Esophagus muscularis mucosa (tissue), 4 donors: Measurements from ENCODE around the gene CAMK2A. TPM values are rescaled to one million over a fixed set of nuclear protein-coding genes. Genes with fewer than 3 reads are reported as not detected.

Experiments used
- DNase-seq: peaks from one replicate; pipeline ENCODE4 v3.0.0-alpha.2; 2017; ENCODE audit errors: extremely low spot score
- H3K27ac ChIP-seq, 4 donors: fragments of 200-600 bp; sonication (generic); replicated peaks in 1 of 4; 1 replicate in 3 of 4; 2 replicates in 1 of 4; pipeline ENCODE4 v1.5.1; 2016 to 2019; ENCODE audit warnings: mild to moderate bottlenecking in 1 of 4
- H3K27me3 ChIP-seq, 4 donors: fragments of 200-600 bp; sonication (generic); one replicate each; pipeline versions ENCODE4 v1.5.1 to v1.6.0; 2016 to 2019
- H3K36me3 ChIP-seq, 4 donors: fragments of 200-600 bp; sonication (generic); one replicate each; pipeline ENCODE4 v1.5.1; 2016 to 2019
- H3K4me1 ChIP-seq, 4 donors: fragments of 200-600 bp; sonication (generic); one replicate each; pipeline ENCODE4 v1.5.1; 2016 to 2019
- H3K4me3 ChIP-seq, 4 donors: fragments of 200-600 bp; sonication (generic); 1 replicate in 2 of 4; 2 replicates in 2 of 4; pipeline ENCODE4 v1.5.1; 2016 to 2019; ENCODE audit warnings: mild to moderate bottlenecking in 4 of 4, moderate library complexity in 1 of 4
- H3K9me3 ChIP-seq, 4 donors: fragments of 200-600 bp; sonication (generic); 1 replicate in 3 of 4; 2 replicates in 1 of 4; pipeline ENCODE4 v1.5.1; 2016 to 2019
- CTCF ChIP-seq, 3 experiments: fragments of 200-600 bp in 2 of 3; fragments of 450-650 bp in 1 of 3; sonication (generic) in 2 of 3; IDR thresholded peaks; one replicate each; pipeline ENCODE4 v1.5.1; 2017 to 2019; ENCODE audit warnings: antibody characterized with exemption in 3 of 3, mild to moderate bottlenecking in 2 of 3, moderate library complexity in 1 of 3
- EP300 ChIP-seq: sonication (generic); formaldehyde crosslinking; IDR thresholded peaks from one replicate; pipeline ENCODE4 v1.6.1; 2017; ENCODE audit warnings: antibody characterized with exemption
- POLR2A ChIP-seq: fragments of 450-650 bp; IDR thresholded peaks from one replicate; pipeline ENCODE4 v1.6.1; 2017; ENCODE audit warnings: antibody characterized with exemption, moderate library complexity, mild to moderate bottlenecking, low read depth
- POLR2AphosphoS5 ChIP-seq, 2 donors: sonication (generic); formaldehyde crosslinking; IDR thresholded peaks; one replicate each; pipeline ENCODE4 v1.6.1; 2017; ENCODE audit warnings: antibody characterized with exemption in 2 of 2
- WGBS: methylation state at CpG from one replicate; pipeline ENCODE4 v1.1.5; 2018; 5-methylcytosine and 5-hydroxymethylcytosine counted together
- intact Hi-C: fragments of 100-400 bp; cut with DNase I; formaldehyde crosslinking; loops from one replicate; pipeline ENCODE4 v1.15.1; 2023
- total RNA-seq, 4 donors: library from RNA; depleted of rRNA; stranded (reverse); fragments of >200 nt; gene quantifications; one replicate each; pipeline versions ENCODE4 v1.1.0 to v1.2.1, GENCODE V29; 2016

Gene CAMK2A
- total RNA-seq, 4 donors from 2014 or later: 2.5 to 8.0 (median 3.8) TPM

- DNase-seq: no peak
- H3K4me3 ChIP-seq: no peak overlapping the region
- peaks cover 0 to 8% (median 0%) of the 10 kb centered on the region in 4 donors for H3K27me3 ChIP-seq
- intact Hi-C loops: no loop called here
- peaks cover 0 to 10% (median 1%) of the 10 kb centered on the region in 4 donors for H3K4me1 ChIP-seq
- TF ChIP-seq POLR2AphosphoS5 (IDR thresholded peaks at IDR 0.05) (no peak), POLR2A (no peak), EP300 (no peak)
- H3K9me3 ChIP-seq: no peaks in the 10 kb centered on the region
- WGBS: 91% methylated on average over 5 of the region's 6 CpGs
- H3K27ac ChIP-seq: no peak overlapping the region
- H3K36me3 ChIP-seq: no peaks in the 10 kb centered on the region
Observed at GRCh38 chr5:150174285-150174684, 115.3 kb downstream of the CAMK2A start.

GRCh38 chr5:150173161-150173560 lies 116.4 kb downstream of the CAMK2A start:
- no peak overlapping the region for H3K4me3 ChIP-seq
- peaks cover 0 to 10% (median 4%) of the 10 kb centered on the region in 4 donors for H3K4me1 ChIP-seq
- H3K27me3 ChIP-seq: peaks cover 0 to 11% (median 0%) of the 10 kb centered on the region in 4 donors
- no peak for TF ChIP-seq POLR2A
- no peak for TF ChIP-seq EP300
- TF ChIP-seq CTCF (IDR thresholded peaks at IDR 0.05): no peak
- no peak for TF ChIP-seq POLR2AphosphoS5 (IDR thresholded peaks at IDR 0.05)
- DNase-seq: no peak
- H3K36me3 ChIP-seq: no peaks in the 10 kb centered on the region
- intact Hi-C loops: no loop called here
- no peaks in the 10 kb centered on the region for H3K9me3 ChIP-seq
- H3K27ac ChIP-seq: no peak overlapping the region
- WGBS: 90% methylated on average over 3 of the region's 3 CpGs

- no peak overlapping the region for H3K4me3 ChIP-seq
- TF ChIP-seq EP300 (no peak), POLR2A (no peak), POLR2AphosphoS5 (IDR thresholded peaks at IDR 0.05) (no peak), CTCF (IDR thresholded peaks at IDR 0.05) (no peak)
- no peaks in the 10 kb centered on the region for H3K9me3 ChIP-seq
- H3K36me3 ChIP-seq: no peaks in the 10 kb centered on the region
- H3K27me3 ChIP-seq: peaks cover 0 to 17% (median 0%) of the 10 kb centered on the region in 4 donors
- no peak for DNase-seq
- intact Hi-C loops: no loop called here
- H3K4me1 ChIP-seq: peaks cover 0 to 10% (median 4%) of the 10 kb centered on the region in 4 donors
- 93% methylated on average over 4 of the region's 4 CpGs for WGBS
- no peak overlapping the region for H3K27ac ChIP-seq
Observed at GRCh38 chr5:150172556-150172955, 117.0 kb downstream of the CAMK2A start.

GRCh38 chr5:150172145-150172544 lies 117.4 kb downstream of the CAMK2A start:
- TF ChIP-seq CTCF (IDR thresholded peaks at IDR 0.05) (no peak), POLR2A (no peak), EP300 (no peak), POLR2AphosphoS5 (IDR thresholded peaks at IDR 0.05) (no peak)
- WGBS: 75% methylated on average over 1 of the region's 1 CpG
- H3K4me1 ChIP-seq: peaks cover 0 to 12% (median 4%) of the 10 kb centered on the region in 4 donors
- peaks cover 0 to 21% (median 2%) of the 10 kb centered on the region in 4 donors for H3K27me3 ChIP-seq
- H3K27ac ChIP-seq: no peak overlapping the region
- no peaks in the 10 kb centered on the region for H3K36me3 ChIP-seq
- DNase-seq: no peak
- no peaks in the 10 kb centered on the region for H3K9me3 ChIP-seq
- intact Hi-C loops: no loop called here
- H3K4me3 ChIP-seq: no peak overlapping the region

Other genes starting within 250 kb of the CAMK2A start
- 10 to 100 TPM; 24.9 to 51.7 (median 31.5) TPM for gene CSF1R, start 203.2 kb downstream of the CAMK2A start, total RNA-seq
- gene PDGFRB, start 133.9 kb downstream of the CAMK2A start, total RNA-seq: 100 to 1,000 TPM in 2 of 4 donors, 10 to 100 TPM in 2; 83.1 to 219 (median 141) TPM
- under 1 TPM in 1 of 4 donors, not detected in 3; 0.23 TPM for gene CDX1, start 123.0 kb downstream of the CAMK2A start, total RNA-seq
- gene SLC6A7, start 99.7 kb downstream of the CAMK2A start, total RNA-seq: not detected
- 10 to 100 TPM in 3 of 4 donors, 1 to 10 TPM in 1; 5.8 to 20.6 (median 10.1) TPM for gene ARSI, start 13.1 kb upstream of the CAMK2A start, total RNA-seq
- 10 to 100 TPM; 27.4 to 46.0 (median 36.3) TPM for gene TCOF1, start 67.9 kb upstream of the CAMK2A start, total RNA-seq
- 100 to 1,000 TPM; 270 to 595 (median 555) TPM for gene CD74, start 123.1 kb upstream of the CAMK2A start, total RNA-seq
- 1,000 to 10,000 TPM; 1,492 to 3,727 (median 2,626) TPM for gene RPS14, start 160.0 kb upstream of the CAMK2A start, total RNA-seq
- gene NDST1, start 218.4 kb upstream of the CAMK2A start, total RNA-seq: 100 to 1,000 TPM in 1 of 4 donors, 10 to 100 TPM in 3; 48.2 to 113 (median 74.5) TPM